ENCODE data around the gene MMP14. TPM values are rescaled to one million over a fixed set of nuclear protein-coding genes. Genes with fewer than 3 reads are reported as not detected.

The MMP14 gene
- total RNA-seq, 1 donor from 2014 or later, result 22.5 TPM

GRCh38 chr14:22872033-22872832, 35.8 kb downstream of the MMP14 start:
- DNase-seq, result peak; percentile 84
- peak; percentile 61 for ATAC-seq (ENCODE audit: poor library complexity)
- intact Hi-C loops (cut with DNase I), result no loop called here

GRCh38 chr14:22872833-22873520, 36.6 kb downstream of the MMP14 start:
- intact Hi-C loops (cut with DNase I), result no loop called here
- no peak for ATAC-seq (ENCODE audit: poor library complexity)
- DNase-seq, result no peak

GRCh38 chr14:22875003-22875747, 38.8 kb downstream of the MMP14 start:
- ATAC-seq (ENCODE audit: poor library complexity), result no peak
- DNase-seq, result no peak
- intact Hi-C loops (cut with DNase I), result no loop called here

GRCh38 chr14:22875748-22876319, 39.4 kb downstream of the MMP14 start:
- intact Hi-C loops (cut with DNase I), result no loop called here
- no peak for ATAC-seq (ENCODE audit: poor library complexity)
- no peak for DNase-seq

GRCh38 chr14:22877000-22877501, 40.7 kb downstream of the MMP14 start:
- ATAC-seq (ENCODE audit: poor library complexity), result no peak
- intact Hi-C loops (cut with DNase I), result no loop called here
- DNase-seq, result no peak

GRCh38 chr14:22878271-22879246, 42.2 kb downstream of the MMP14 start:
- ATAC-seq (ENCODE audit: poor library complexity) (no peak), DNase-seq (no peak)
- intact Hi-C loops (cut with DNase I), result no loop called here

- intact Hi-C loops (cut with DNase I), result no loop called here
- no peak for DNase-seq
- no peak for ATAC-seq (ENCODE audit: poor library complexity)
These were observed 45.7 kb downstream of the MMP14 start for GRCh38 chr14:22882064-22882463.

- DNase-seq (no peak), ATAC-seq (ENCODE audit: poor library complexity) (no peak)
- intact Hi-C loops (cut with DNase I), result no loop called here
These were observed 46.3 kb downstream of the MMP14 start for GRCh38 chr14:22882529-22883172.

GRCh38 chr14:22883173-22883976, 47.0 kb downstream of the MMP14 start, which contains the start of gene REM2:
REM2 (plus strand) TSS chr14:22883222; CDS start chr14:22883288, 66 bp downstream.
- no peak for ATAC-seq (ENCODE audit: poor library complexity)
- intact Hi-C loops (cut with DNase I), result no loop called here
- DNase-seq, result no peak

GRCh38 chr14:22884076-22884737, 47.8 kb downstream of the MMP14 start:
- ATAC-seq (ENCODE audit: poor library complexity) (no peak), DNase-seq (no peak)
- intact Hi-C loops (cut with DNase I), result no loop called here

- ATAC-seq (ENCODE audit: poor library complexity) (no peak), DNase-seq (no peak)
- intact Hi-C loops (cut with DNase I), result no loop called here
These were observed 48.5 kb downstream of the MMP14 start for GRCh38 chr14:22884738-22885523.

- intact Hi-C loops (cut with DNase I), result no loop called here
- no peak for ATAC-seq (ENCODE audit: poor library complexity)
- DNase-seq, result no peak
These were observed 49.6 kb downstream of the MMP14 start for GRCh38 chr14:22885975-22886374.

GRCh38 chr14:22886500-22887259, 50.3 kb downstream of the MMP14 start:
- intact Hi-C loops (cut with DNase I), result no loop called here
- peak; percentile 88 for ATAC-seq (ENCODE audit: poor library complexity)
- DNase-seq, result peak; percentile 75

GRCh38 chr14:22887260-22887989, 51.0 kb downstream of the MMP14 start:
- peak; percentile 29 for ATAC-seq (ENCODE audit: poor library complexity)
- intact Hi-C loops (cut with DNase I), result no loop called here
- no peak for DNase-seq

Data from Right ventricle myocardium superior (tissue), 1 donor.